HUES64 (cell line): ENCODE results near the gene SLC17A2.

Experiments
- H3K27ac ChIP-seq: 2 replicates; pipeline ENCODE4 v1.7.0; 2013; ENCODE audit warnings: low read depth, low read length, inconsistent platforms
- H3K27me3 ChIP-seq: 2 replicates; pipeline ENCODE4 v1.6.1; 2013; ENCODE audit warnings: mild to moderate bottlenecking, low read length; ENCODE audit not compliant: insufficient read depth
- H3K36me3 ChIP-seq: 2 replicates; pipeline ENCODE4 v1.6.1; 2013; ENCODE audit warnings: mild to moderate bottlenecking, low read length; ENCODE audit not compliant: insufficient read depth
- H3K4me1 ChIP-seq: 2 replicates; pipeline ENCODE4 v1.6.1; 2013; ENCODE audit warnings: mild to moderate bottlenecking, low read length, moderate library complexity; ENCODE audit not compliant: insufficient read depth
- H3K4me3 ChIP-seq: 2 replicates; pipeline ENCODE4 v1.5.1; 2013; ENCODE audit warnings: mild to moderate bottlenecking, low read length, moderate library complexity
- H3K9ac ChIP-seq: 2 replicates; pipeline ENCODE4 v1.6.1; 2013; ENCODE audit warnings: mild to moderate bottlenecking, low read depth, low read length
- H3K9me3 ChIP-seq: 2 replicates; pipeline ENCODE4 v1.6.1; 2013; ENCODE audit warnings: low read depth, low read length; ENCODE audit not compliant: insufficient read depth
- WGBS: fragments of 150-250, 120-280 bp; methylation state at CpG from one replicate; pipeline ENCODE4 v1.1.7; 2013; ENCODE audit warnings: missing lambda C conversion rate; 5-methylcytosine and 5-hydroxymethylcytosine counted together

Gene SLC17A2

GRCh38 chr6:25898289-25898977, 32.1 kb downstream of the SLC17A2 start:
- Histone ChIP-seq H3K27me3 (no peaks in the 10 kb centered on the region), H3K9me3 (no peaks in the 10 kb centered on the region), H3K4me1 (peaks cover 24% of the 10 kb centered on the region), H3K27ac (peak overlapping the region; percentile 8), H3K4me3 (no peak overlapping the region), H3K36me3 (no peaks in the 10 kb centered on the region), H3K9ac (peak overlapping the region; percentile 6; the same call in 1 of the 2 replicates)
- 93% methylated on average over 5 of the region's 5 CpGs for WGBS

- H3K9me3 ChIP-seq: no peaks in the 10 kb centered on the region
- peaks cover 24% of the 10 kb centered on the region for H3K4me1 ChIP-seq
- 96% methylated on average over 3 of the region's 3 CpGs for WGBS
- H3K4me3 ChIP-seq: no peak overlapping the region
- no peaks in the 10 kb centered on the region for H3K36me3 ChIP-seq
- H3K27me3 ChIP-seq: no peaks in the 10 kb centered on the region
- no peak overlapping the region for H3K9ac ChIP-seq
- H3K27ac ChIP-seq: no peak overlapping the region
These were observed 34.2 kb downstream of the SLC17A2 start for GRCh38 chr6:25896252-25896651.

- no peak overlapping the region for H3K27ac ChIP-seq
- peaks cover 24% of the 10 kb centered on the region for H3K4me1 ChIP-seq
- H3K4me3 ChIP-seq: no peak overlapping the region
- no CpG with 5 or more reads among the region's 1 CpG for WGBS
- H3K9me3 ChIP-seq: no peaks in the 10 kb centered on the region
- no peak overlapping the region for H3K9ac ChIP-seq
- no peaks in the 10 kb centered on the region for H3K36me3 ChIP-seq
- H3K27me3 ChIP-seq: no peaks in the 10 kb centered on the region
These were observed 34.7 kb downstream of the SLC17A2 start for GRCh38 chr6:25895771-25896170.

GRCh38 chr6:25893778-25894177, 36.7 kb downstream of the SLC17A2 start:
- no peaks in the 10 kb centered on the region for H3K36me3 ChIP-seq
- WGBS: 94% methylated on average over 6 of the region's 6 CpGs
- H3K4me1 ChIP-seq: peaks cover 8% of the 10 kb centered on the region
- H3K27me3 ChIP-seq: no peaks in the 10 kb centered on the region
- no peak overlapping the region for H3K27ac ChIP-seq
- H3K9me3 ChIP-seq: no peaks in the 10 kb centered on the region
- no peak overlapping the region for H3K9ac ChIP-seq
- H3K4me3 ChIP-seq: no peak overlapping the region

GRCh38 chr6:25892877-25893276, 37.6 kb downstream of the SLC17A2 start:
- Histone ChIP-seq H3K36me3 (no peaks in the 10 kb centered on the region), H3K4me3 (no peak overlapping the region), H3K9ac (no peak overlapping the region), H3K27ac (no peak overlapping the region), H3K9me3 (no peaks in the 10 kb centered on the region), H3K27me3 (no peaks in the 10 kb centered on the region), H3K4me1 (no peaks in the 10 kb centered on the region)

- Histone ChIP-seq H3K9me3 (no peaks in the 10 kb centered on the region), H3K27me3 (no peaks in the 10 kb centered on the region), H3K9ac (no peak overlapping the region), H3K36me3 (no peaks in the 10 kb centered on the region), H3K4me3 (no peak overlapping the region), H3K4me1 (no peaks in the 10 kb centered on the region), H3K27ac (no peak overlapping the region)
- 80% methylated on average over 5 of the region's 5 CpGs for WGBS
These were observed 40.3 kb downstream of the SLC17A2 start for GRCh38 chr6:25889877-25890853.

- H3K4me3 ChIP-seq: no peak overlapping the region
- WGBS: no CpG with 5 or more reads among the region's 2 CpGs
These were observed 41.9 kb downstream of the SLC17A2 start for GRCh38 chr6:25888626-25889025.

GRCh38 chr6:25886066-25886465, 44.4 kb downstream of the SLC17A2 start:
- Histone ChIP-seq H3K27ac (no peak overlapping the region), H3K36me3 (no peaks in the 10 kb centered on the region), H3K9ac (no peak overlapping the region), H3K9me3 (no peaks in the 10 kb centered on the region), H3K4me1 (no peaks in the 10 kb centered on the region), H3K4me3 (no peak overlapping the region), H3K27me3 (no peaks in the 10 kb centered on the region)
- 94% methylated on average over 2 of the region's 2 CpGs for WGBS

More at GRCh38 chr6:25888626-25889025, 41.9 kb downstream of the SLC17A2 start:
- Histone ChIP-seq H3K4me1 (no peaks in the 10 kb centered on the region), H3K27me3 (no peaks in the 10 kb centered on the region), H3K27ac (no peak overlapping the region), H3K9ac (no peak overlapping the region), H3K9me3 (no peaks in the 10 kb centered on the region), H3K36me3 (no peaks in the 10 kb centered on the region)

GRCh38 chr6:25883991-25884390, 46.5 kb downstream of the SLC17A2 start:
- Histone ChIP-seq H3K27ac (no peak overlapping the region), H3K4me1 (no peaks in the 10 kb centered on the region), H3K9me3 (no peaks in the 10 kb centered on the region), H3K4me3 (no peak overlapping the region), H3K9ac (no peak overlapping the region), H3K27me3 (no peaks in the 10 kb centered on the region), H3K36me3 (no peaks in the 10 kb centered on the region)
- WGBS: 87% methylated on average over 2 of the region's 2 CpGs

GRCh38 chr6:25883536-25883935, 47.0 kb downstream of the SLC17A2 start:
- Histone ChIP-seq H3K9me3 (no peaks in the 10 kb centered on the region), H3K4me3 (no peak overlapping the region), H3K9ac (no peak overlapping the region), H3K27me3 (no peaks in the 10 kb centered on the region), H3K27ac (no peak overlapping the region), H3K4me1 (no peaks in the 10 kb centered on the region), H3K36me3 (no peaks in the 10 kb centered on the region)
- WGBS: 89% methylated on average over 1 of the region's 1 CpG

- no peaks in the 10 kb centered on the region for H3K4me1 ChIP-seq
- no peaks in the 10 kb centered on the region for H3K27me3 ChIP-seq
- no peak overlapping the region for H3K9ac ChIP-seq
- no peaks in the 10 kb centered on the region for H3K9me3 ChIP-seq
- no peak overlapping the region for H3K27ac ChIP-seq
- H3K4me3 ChIP-seq: peak overlapping the region; percentile 28
- H3K36me3 ChIP-seq: no peaks in the 10 kb centered on the region
- 93% methylated on average over 28 of the region's 28 CpGs for WGBS
These were observed 48.4 kb downstream of the SLC17A2 start for GRCh38 chr6:25882051-25882496.
